NCI-H2171 (cell line): ENCODE measurements around the gene PTH2.

Experiments
- DNase-seq: peaks from one replicate; lab custom pipeline; 2025; lab: John Stamatoyannopoulos, UW

The PTH2 gene

DNA sequence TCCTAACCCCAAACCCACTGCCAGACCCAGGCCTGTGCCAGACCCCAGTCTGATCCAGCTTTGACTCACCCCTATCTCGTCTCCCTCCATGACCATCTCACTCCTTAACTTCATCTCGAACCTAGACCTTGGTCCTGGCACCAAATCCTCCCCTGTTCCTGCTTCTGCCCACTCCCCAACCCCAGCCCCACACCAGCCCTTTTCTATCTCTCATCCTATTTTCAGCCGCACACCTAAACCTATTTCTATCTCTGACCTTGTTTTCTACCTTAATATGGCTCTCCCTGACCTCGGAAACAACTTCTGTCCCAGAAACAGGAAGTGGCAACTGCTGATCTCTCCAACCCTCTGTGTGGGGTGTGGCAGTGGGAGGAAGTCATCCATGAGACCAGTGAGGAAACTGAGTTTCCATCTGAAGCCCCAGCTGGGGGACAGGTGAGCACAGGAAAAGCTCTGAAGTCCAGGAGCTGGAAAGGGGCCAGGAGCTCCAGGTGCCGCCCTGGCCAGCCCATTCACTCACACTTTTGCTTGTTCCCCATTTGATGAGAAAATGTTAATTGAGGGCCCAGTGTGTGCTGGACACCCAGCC, 13.7 kb downstream of the PTH2 start:
- no peak for DNase-seq

DNA sequence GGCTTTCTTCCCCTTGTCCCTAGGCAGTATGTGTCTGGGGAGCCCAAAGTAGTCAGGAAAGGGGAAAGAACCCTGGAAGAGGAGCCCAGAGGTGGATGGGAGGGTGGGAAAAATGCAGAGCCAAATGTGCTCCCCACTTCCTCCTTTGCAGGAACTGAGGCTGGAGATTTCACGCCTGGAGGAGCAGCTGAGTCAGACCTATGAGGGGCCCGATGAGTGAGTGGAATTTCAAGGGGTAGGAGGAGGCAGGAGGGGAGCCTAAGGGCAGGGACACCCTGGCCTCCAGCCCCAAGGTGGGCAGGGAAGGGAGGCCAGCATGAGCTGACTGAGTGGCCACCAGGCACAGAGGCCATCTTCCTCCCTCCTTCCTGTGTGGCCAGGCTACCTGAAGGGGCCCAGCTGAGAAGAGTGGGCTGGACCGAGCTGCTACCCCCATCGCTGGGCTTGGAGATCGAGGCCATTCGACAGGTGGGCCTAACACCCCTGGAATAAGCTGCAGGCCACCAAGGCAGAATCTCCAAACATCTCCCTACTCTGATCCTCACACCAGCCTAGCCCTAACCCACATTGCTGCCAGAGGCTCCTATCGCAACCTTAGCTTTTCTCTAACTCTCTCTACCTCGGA, 14.3 kb downstream of the PTH2 start:
- no peak for DNase-seq

DNA sequence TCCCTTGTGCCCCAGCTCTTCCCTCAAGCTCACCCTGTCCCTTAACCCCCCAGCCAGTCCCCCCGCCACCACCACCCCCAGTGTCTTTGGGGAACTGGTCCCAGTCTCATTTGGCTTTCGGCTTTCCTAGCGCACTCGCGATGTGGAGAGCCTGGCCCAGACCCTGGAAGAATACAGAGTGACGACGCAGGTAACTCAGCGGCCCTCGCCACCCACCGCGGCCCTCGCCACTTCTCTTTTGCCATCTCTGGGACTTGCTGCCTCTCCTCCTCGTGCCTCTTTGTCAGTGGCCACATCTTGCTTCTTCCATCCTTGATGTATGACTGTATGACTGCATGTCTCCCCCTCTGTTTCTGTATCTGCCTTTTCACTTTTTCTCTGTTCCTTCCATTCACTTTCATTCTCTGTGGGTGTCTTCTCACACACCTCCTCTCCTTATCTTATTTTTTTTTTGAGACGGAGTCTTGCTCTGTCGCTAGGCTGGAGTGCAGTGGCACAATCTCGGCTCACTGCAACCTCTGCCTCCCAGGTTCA, 15.7 kb downstream of the PTH2 start:
- no peak for DNase-seq

DNA sequence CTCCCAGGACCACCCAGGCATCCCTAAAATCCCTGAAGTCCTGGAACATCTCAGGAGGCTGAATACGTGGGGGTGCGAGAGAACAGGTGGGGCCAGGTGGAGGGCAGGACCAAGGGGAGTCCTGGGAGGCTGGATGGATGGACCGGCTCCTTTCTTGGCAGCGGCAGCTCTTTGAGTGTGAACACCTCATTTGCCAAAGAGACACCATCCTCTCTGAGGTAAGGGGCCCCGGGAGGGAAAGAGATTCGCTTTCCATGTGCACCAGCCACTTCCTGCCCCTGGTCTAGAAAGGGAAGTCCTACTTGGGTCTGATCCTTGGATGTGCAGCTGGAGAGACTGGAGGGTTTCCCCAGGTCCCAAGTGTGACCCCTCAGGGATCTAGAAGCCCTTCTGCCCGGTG, 16.2 kb downstream of the PTH2 start:
- no peak for DNase-seq

DNA sequence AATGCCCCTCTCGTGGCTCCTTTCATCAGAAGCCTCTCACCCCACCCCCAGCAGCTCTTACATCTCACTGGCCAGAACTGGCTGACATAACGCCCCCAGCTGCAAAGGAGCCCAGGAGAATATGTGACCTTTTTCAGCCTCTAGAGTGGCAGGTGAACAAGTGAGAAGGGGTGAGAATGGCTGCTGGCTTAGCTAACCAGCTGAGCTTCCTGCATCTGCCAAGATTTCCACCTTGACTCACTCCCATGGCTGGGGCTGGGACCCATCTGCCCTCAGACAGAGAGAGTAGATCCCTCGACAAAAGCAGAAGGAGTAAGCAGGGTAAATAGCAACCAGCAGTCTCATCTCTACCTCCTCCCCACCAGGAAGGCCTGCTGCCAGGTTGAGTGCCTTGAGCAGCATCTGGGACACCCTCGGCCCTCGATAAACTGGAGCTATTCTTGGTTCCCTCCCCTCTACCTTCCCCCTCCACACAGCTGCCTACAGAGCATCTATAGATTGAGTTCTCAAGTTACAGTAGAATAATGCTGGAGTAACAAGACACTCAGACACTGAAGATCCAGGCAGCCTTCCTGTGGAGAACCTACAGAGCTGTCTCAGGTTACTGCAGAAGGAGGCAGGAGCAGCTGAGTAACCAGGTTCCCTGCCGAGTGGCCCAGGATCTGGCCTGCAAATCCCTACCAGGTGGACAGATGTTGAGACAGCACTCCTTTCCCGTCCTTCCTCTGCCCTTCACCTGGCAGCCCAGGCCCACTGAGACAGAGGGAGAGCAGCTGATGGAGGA, 19.6 kb downstream of the PTH2 start:
- peak; percentile 97 for DNase-seq

DNA sequence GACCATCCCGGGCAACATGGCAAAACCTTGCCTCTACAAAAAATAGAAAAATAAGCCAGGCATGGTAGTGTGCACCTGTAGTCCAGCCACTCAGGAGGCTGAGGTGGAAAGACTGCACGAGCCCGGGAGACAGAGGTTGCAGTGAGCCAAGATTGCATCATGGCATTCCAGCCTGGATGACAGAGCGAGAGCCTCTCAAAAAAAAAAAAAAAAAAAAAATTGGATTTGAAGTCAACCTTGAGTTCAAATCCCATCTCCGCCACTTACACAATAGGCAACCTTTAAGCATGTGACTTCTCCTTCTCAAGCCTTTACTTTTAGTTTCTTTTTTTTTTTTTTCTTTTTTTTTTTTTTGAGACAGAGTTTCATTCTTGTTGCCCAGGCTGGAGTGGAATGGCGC, 23.2 kb downstream of the PTH2 start:
- DNase-seq: no peak

DNA sequence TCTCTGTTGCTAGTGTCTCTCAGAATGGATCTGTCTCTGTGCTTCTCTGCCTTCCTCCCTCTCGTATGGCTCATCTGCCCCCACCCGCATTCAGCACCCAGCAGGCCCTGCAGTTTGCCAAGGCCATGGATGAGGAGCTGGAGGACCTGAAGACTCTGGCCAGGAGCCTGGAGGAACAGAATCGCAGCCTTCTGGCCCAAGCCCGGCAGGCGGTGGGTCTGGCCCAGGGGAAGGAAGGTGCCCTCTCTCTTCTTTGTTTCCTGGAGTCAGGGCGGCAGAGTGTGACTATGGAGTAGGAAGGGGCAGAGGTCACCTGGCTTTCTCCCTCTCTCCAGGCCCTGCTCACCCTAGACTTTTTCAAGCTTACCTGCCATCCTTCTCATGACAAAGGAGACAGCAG, 24.3 kb downstream of the PTH2 start:
- DNase-seq: no peak

DNA sequence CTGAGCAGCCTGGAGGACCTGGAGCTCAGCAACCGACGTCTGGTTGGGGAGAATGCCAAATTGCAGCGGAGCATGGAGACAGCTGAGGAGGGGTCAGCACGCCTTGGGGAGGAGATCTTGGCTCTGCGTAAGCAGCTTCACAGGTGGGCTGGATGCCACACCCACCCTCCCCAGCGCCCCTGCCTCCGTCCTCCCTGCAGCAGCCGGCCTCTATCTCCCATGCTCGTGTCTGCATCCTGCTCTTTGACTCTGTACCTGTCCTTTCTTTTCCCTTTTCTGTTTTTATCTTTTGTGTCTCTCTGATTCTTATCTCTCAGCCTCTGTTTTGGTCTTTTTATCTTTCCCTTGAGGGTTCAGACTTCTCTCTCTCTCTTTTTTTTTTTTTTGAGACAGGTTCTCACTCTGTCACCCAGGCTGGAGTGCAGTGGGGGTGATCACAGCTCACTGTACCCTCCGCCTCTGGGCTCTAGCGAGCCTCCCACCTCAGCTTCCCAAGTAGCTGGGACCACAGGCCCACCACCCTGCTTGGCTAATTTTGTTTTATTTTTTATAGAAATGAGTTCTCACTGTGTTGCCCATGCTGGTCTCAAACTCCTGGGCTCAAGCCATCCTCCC, 25.1 kb downstream of the PTH2 start:
- DNase-seq: peak; percentile 35

DNA sequence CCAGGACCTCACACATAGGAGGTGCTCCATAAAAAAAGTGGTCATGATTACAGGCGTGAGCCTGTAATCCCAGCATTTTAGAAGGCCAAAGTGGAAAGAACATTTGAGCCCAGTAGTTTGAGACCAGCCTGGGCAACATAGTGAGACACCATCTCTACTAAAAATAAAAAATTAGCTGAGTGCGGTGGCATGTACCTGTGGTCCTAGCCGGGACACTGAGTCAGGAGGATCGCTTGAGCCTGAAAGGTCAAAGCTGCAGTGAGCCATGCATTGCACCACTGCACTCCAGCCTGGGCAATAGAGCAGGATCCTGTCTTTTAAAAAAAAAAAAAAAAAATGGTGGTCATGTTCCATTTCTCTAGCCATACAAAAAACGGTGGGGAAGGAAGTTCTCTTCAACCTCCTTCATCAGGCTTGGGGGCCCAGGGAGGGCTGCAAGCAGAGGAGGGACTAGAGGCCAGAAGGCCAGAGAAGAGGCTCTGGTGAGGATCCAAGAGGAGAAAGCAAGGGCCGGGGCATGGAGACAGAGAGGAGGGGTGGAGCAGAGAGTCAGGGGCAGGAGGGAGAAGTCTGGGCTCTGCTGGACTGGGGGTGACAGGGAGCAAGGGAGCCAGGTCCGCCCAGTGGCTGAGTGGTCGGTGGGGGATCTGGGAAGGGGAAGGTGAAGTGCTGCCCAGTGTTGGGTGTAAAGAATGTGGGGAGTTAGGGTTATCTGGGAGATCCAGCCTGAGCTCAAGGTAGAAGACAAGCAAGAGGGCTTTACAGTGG, 26.3 kb downstream of the PTH2 start:
- no peak for DNase-seq

DNA sequence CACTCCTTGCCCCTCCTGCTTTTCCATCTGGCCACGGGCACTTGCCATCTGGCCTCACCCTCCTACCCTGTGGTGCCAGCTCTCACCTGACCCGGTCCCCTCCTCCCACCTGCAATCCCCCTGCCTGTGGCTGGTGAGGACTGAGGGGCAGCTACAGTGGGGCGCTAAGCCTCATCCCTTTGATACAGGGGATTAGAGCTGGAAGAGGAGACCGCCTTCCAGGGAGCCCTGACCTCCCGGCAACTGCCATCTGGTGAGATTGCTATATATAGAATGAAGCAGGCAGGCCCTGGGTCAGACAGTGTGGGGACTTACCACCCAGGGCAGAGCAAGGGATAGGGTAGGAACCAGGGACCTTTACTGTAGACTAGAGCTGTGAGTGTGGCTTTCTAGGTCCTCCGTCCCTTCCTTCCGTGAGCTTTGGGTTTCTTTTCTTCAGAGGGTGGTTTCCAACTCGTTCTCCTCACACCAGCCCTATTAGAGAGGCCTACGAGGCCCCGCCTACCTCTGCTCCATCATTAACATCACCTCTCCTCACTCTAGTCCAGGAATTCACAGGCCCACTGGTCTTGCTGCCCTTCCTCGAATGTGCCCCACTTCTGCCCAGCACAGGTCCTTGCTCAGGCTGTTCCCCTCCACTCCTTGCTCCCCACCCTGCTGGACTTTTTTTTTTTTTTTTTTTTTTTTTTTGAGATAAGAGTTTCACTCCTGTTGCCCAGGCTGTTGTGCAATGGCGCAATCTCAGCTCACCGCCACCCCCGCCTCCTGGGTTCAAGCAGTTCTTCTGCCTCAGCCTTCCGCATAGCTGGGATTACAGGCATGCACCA, 27.4 kb downstream of the PTH2 start:
- peak; percentile 83 for DNase-seq

DNA sequence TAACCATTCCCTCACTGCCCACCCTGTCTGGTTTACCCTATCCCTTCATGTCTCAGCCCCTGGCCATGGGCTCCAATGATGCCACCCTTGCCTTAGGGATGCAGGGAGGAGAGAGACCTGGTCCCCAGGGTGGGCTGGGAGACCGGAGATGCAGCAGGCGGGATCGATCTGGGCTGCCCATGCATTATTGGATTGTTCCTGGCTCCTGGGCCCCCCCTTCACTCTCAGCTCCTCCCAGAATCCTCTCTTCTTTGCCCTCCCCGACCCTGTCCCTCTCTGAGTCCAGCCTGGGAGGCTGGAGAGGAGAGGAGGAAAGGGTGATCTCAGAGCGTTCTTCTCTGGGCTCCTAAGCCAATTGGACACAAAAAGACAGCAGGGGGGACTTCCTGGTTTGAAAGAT, 29.4 kb downstream of the PTH2 start:
- DNase-seq: no peak

DNA sequence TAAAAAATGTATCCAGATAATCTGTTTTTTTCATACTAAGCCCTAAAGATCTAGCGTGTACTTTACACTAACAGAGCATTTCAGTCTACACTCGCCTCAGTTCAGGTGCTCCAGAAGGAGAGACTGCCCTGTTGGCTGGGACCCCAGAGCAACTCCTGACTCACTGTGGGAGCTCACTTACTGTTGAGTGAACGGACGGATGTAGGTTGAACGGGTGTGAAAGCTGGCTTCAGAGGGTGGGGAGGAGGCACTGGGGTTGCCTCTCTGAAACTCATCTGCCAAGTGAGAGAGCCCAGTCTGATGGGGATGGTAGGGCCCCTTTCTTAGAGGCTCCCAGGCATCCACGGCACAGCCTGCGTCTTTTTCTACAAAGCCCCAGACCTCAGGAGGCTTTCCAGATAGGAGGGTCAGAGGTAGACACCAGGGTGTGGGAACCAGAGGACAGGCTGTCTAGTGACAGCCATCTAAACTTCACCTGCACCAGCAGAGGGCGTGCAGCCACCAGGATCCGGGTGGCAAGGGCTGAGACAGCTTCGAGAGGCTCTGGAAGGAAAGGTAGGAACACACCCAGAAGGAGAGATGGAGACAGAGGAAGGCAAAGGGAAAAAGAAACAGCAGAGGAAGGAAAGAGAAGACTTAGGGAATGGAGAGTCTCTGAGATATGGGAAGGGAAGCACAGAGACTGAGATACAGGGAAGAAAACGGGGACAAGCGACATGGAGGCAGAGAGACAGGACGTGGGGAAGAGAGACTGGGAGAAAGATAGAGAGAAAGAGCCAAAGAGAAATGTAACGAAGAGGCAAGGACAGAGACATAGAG, 31.5 kb downstream of the PTH2 start:
- DNase-seq: peak; percentile 84

DNA sequence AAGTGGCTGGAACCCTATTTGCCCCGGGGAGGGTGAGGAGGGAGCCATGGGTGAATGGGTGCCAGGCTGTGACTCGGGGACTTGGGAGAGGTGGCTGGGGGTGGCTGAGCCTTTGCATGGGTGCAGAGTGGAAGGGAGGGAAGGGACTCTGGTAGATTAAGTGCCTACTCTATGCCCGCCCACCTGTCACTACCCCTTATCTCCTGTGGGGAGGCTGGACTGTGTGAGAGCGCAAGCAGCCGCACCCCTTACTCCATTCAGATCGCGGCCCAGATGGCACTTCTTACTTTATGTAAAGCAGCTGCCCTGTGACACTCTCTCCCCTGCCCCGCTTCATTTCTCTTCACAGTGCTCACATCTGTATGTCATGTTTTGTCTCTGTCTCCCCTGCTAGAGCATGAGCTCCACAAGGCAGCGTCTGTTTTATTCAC, 32.3 kb downstream of the PTH2 start:
- DNase-seq: peak; percentile 13

DNA sequence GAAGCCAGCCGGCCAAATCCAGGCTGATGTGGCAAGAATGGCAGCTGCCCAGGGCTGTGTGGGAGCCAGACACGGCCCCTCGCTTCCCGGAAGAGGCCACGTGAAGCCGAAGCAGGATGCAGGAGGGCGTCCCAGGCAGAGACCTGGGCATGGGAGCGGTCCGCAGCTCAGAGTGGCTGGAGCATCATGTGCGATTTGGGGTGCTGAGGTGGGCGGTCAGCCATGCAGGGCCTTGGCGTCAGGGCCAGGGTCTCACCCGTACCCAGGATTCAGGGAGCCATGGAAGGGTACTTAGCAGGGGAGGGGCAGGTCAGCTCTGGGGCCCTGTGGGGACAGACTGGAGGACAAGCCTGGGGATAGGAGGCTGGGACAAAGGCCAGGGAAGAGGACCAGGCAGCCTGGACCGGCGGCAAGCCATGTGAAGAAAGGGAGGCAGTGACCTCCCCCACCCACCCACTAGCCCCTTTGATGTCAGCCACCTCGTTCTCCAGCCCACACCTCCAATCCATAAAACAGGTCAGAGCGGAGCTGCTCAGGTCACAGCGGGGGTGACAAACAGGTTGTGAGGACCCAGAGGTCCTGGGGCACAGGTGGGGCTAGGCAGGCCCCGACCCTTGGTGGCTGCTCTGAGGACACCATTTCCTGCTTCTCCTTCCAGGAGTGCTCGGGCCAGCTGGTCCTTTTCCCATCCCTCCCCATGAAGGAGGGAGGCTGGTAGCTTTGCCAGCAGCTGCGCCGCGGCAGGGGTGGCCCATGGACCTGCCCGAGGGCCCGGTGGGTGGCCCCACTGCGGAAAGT, 32.9 kb downstream of the PTH2 start:
- DNase-seq: no peak

DNA sequence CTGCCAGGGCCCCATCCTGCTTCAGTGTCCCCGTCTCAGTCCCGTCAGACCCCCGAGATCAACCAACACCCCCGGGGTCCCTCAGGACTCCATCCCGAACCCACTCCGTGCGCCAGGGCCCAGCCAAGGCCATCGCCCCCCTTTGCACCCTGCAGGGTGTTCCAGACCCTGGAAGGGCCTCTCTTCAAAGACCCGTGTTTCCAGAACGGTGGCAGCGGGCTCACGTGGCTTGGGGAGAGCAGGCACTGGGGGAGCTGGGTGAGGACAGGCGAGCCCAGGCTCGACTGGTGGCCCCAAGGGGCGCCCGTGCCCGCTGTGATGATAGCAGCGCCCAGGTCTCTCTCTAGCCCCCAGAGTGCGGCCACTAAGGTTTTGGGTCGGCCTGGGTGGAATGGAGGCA, 33.8 kb downstream of the PTH2 start:
- no peak for DNase-seq

DNA sequence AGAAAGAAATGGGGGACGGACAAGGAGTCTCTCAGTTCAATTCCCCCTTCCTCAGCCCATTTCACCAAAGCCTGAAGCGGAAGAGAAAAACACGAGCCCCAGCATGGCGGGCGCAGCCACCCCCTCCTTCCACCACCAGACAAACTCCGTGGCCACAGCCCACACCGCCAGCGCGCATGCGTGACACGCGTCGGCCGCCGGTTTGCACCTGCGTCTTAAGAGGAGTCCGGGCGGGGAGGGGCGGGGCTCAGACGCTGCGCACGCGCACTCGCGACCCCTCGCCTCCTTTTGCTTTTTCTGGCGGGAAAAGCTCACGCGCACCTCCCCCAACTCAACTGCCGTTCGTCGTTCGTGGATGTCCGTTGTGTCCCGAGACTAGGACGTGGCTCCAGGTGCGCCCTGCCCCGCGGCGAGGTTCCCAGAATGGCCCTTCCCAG, 35.3 kb downstream of the PTH2 start, which contains the start of gene KASH5:
Gene KASH5, plus strand, starts transcription at position 314 of the 437 bp plus-strand sequence. CDS start 2,635 bp downstream, outside the sequence.
- DNase-seq: no peak

DNA sequence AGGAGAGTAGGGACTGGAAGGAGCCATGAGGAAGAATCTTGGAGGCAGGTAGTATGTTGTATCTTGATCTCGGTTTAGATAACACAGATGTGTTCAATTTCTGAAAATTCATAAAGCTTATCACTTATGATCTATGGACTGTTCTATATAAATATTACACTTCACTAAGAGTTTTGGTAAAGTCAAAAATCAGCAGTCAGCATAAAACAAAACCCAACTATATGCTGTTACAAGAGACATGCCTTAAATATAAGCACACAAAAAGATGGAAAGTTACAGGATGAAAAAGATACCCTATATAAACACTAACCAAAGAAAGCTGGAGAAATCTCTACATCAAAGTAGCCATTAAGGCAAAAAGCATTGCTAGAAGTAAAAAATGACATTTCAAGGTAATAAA, 39.6 kb downstream of the PTH2 start:
- no peak for DNase-seq

DNA sequence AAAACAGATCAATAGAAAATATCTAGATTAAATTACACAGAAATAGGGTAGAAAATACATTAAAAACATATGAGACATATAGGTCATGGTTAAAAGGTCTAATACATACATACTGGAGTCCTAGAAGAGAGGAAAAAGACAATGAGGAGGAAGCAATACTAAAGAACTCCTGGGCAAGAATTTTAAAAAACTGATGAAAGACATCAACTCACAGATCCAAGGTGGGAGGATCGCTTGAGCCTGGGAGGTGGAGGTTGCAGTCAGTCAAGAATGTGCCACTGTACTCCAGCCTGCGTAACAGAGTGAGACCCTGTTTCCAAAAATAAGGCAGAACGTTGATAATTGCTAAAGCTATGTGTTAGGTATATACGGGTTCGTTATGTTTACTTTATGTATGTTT, 40.6 kb downstream of the PTH2 start:
- no peak for DNase-seq

DNA sequence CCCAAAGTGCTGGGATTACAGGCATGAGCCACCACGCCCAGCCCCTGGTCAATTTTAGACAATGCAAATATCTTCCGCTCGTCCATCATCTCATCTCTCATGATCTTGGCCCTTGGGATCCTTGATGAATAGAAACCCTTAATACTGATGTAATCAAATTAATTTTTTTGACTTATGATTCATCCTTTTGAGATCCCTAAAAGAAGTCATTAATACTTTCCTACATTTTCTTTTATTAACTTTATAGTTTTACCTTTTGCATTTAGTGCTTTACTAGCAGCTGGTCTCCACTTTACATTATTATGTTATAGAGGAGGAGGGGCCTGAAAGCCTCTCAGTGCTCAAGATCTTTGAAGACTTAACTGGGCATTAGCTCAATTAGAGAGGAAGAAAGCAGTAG, 42.9 kb downstream of the PTH2 start:
- DNase-seq: no peak
